ENCODE results near the gene FADS2.
"Not testable (repeated sequence)": the region's sequence is repeated elsewhere in the genome, so short reads cannot be mapped to it uniquely, and the experiment has no call there.

The FADS2 gene

GRCh38 chr11:61869429-61869707 lies 41.3 kb downstream of the FADS2 start:
- no peak for DNase-seq (ENCODE audit: low spot score)

GRCh38 chr11:61869708-61870451 lies 41.8 kb downstream of the FADS2 start:
- DNase-seq (ENCODE audit: low spot score): no peak

- no peak for DNase-seq (ENCODE audit: low spot score)
Observed at GRCh38 chr11:61870541-61871031, 42.5 kb downstream of the FADS2 start.

- DNase-seq (ENCODE audit: low spot score): peak; percentile 82
Observed at GRCh38 chr11:61871158-61871597, 43.1 kb downstream of the FADS2 start.

GRCh38 chr11:61872935-61873565 lies 45.0 kb downstream of the FADS2 start:
- DNase-seq (ENCODE audit: low spot score): no peak

GRCh38 chr11:61873588-61874376 lies 45.7 kb downstream of the FADS2 start:
- DNase-seq (ENCODE audit: low spot score): no peak

GRCh38 chr11:61874377-61874809 lies 46.3 kb downstream of the FADS2 start:
- DNase-seq (ENCODE audit: low spot score): no peak

GRCh38 chr11:61874853-61875252 lies 46.8 kb downstream of the FADS2 start:
- DNase-seq (ENCODE audit: low spot score): no peak

- DNase-seq (ENCODE audit: low spot score): no peak
Observed at GRCh38 chr11:61875698-61876097, 47.6 kb downstream of the FADS2 start.

GRCh38 chr11:61879152-61879551 lies 51.1 kb downstream of the FADS2 start:
- no peak for DNase-seq (ENCODE audit: low spot score)

- DNase-seq (ENCODE audit: low spot score): peak; percentile 64
Observed at GRCh38 chr11:61880031-61880430, 51.9 kb downstream of the FADS2 start.

GRCh38 chr11:61880454-61880853 lies 52.4 kb downstream of the FADS2 start:
- DNase-seq (ENCODE audit: low spot score): peak; percentile 80

GRCh38 chr11:61881397-61881796 lies 53.3 kb downstream of the FADS2 start:
- DNase-seq (ENCODE audit: low spot score): peak; percentile 52

GRCh38 chr11:61882267-61882666 lies 54.2 kb downstream of the FADS2 start:
- not testable (repeated sequence) for DNase-seq (ENCODE audit: low spot score)

GRCh38 chr11:61882879-61883278 lies 54.8 kb downstream of the FADS2 start:
- DNase-seq (ENCODE audit: low spot score): no peak

- no peak for DNase-seq (ENCODE audit: low spot score)
Observed at GRCh38 chr11:61883327-61883726, 55.2 kb downstream of the FADS2 start.

GRCh38 chr11:61883947-61884346 lies 55.8 kb downstream of the FADS2 start:
- no peak for DNase-seq (ENCODE audit: low spot score)

- no peak for DNase-seq (ENCODE audit: low spot score)
Observed at GRCh38 chr11:61885166-61885778, 57.2 kb downstream of the FADS2 start.

GRCh38 chr11:61885784-61886580 lies 57.9 kb downstream of the FADS2 start:
- no peak for DNase-seq (ENCODE audit: low spot score)

- DNase-seq (ENCODE audit: low spot score): no peak
Observed at GRCh38 chr11:61886643-61887042, 58.5 kb downstream of the FADS2 start.

- no peak for DNase-seq (ENCODE audit: low spot score)
Observed at GRCh38 chr11:61887839-61888494, 59.9 kb downstream of the FADS2 start.
